Muscle layer of duodenum (tissue), 2 donors: ENCODE data around the gene DSPP.

Source experiments
- H3K27ac ChIP-seq: one replicate; pipeline ENCODE4 v1.7.0; 2013; ENCODE audit warnings: mild to moderate bottlenecking, low read length
- H3K27me3 ChIP-seq: one replicate; pipeline ENCODE4 v1.7.0; 2013; ENCODE audit warnings: low read depth, mild to moderate bottlenecking, control low read depth, low read length
- H3K36me3 ChIP-seq, 2 donors: one replicate each; pipeline ENCODE4 v1.7.0; 2013; ENCODE audit warnings: low read length in 2 of 2, control low read depth in 1 of 2, mild to moderate bottlenecking in 1 of 2; ENCODE audit not compliant: insufficient read depth in 2 of 2, control insufficient read depth in 1 of 2
- H3K4me1 ChIP-seq, 2 donors: one replicate each; pipeline ENCODE4 v1.7.0; 2013; ENCODE audit warnings: low read length in 2 of 2, mild to moderate bottlenecking in 2 of 2, control low read depth in 1 of 2, moderate library complexity in 1 of 2; ENCODE audit not compliant: insufficient read depth in 2 of 2, control insufficient read depth in 1 of 2
- H3K4me3 ChIP-seq, 2 donors: one replicate each; pipeline ENCODE4 v1.7.0; 2013; ENCODE audit warnings: low read length in 2 of 2, low read depth in 1 of 2, mild to moderate bottlenecking in 1 of 2
- H3K9me3 ChIP-seq, 2 donors: one replicate each; pipeline ENCODE4 v1.7.0; 2013; ENCODE audit warnings: low read length in 2 of 2, control low read depth in 1 of 2, mild to moderate bottlenecking in 1 of 2; ENCODE audit not compliant: control insufficient read depth in 1 of 2
- donor health status: healthy.

Gene DSPP

DNA sequence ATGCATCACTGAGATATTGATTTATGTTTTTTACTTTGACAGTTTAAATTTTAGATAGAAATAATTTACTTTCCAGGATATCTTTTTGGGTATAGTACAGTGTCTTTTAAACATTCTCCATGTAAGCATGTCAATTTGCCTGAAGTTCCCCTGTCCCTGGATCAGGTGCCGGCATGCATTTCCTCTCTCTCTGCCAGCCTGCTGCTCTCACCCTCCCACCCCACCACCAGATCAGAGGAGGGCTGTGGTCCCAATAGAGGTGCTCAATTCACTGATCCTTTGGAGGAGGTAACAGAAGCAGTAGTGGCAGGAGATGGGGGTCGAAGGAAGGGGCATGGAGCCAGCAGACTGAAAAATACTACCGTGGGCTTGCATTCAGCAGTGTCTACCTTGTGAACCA, 28.3 kb upstream of the DSPP start:
- H3K27ac ChIP-seq, result no peak overlapping the region
- H3K4me1 ChIP-seq, result no peaks in the 10 kb centered on the region
- H3K9me3 ChIP-seq, result no peaks in the 10 kb centered on the region
- H3K4me3 ChIP-seq, result no peak overlapping the region
- no peaks in the 10 kb centered on the region for H3K27me3 ChIP-seq
- H3K36me3 ChIP-seq, result no peaks in the 10 kb centered on the region

DNA sequence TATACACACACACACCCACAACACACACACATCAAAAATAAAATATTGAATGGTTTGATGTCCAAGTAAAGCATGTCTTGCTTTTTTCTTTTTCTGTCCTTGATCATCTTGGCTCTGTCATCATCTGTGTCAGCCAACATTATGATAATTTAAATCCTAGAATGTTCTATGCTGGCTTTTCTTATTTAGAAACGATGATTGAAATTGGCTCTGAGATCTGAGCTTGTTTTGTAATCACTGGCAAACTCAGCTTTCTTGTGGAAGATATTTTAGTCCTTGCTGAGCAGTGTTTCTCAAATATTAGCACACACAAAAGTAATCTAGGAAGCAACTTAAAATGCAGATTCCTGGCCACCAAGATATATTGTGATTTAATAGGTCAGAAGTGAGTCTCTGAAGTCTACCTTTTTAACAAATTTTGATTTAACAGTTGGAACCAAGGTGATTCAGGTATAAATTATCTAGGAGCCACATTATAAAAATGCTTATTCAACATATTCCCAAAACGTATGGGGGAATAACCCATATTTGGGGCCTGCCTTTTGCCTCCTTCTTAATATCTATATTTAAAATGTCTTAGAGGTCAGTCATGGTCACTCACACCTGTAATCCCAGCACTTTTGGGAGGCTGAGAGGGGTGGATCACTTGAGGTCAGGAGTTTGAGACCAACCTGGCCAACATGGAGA, 24.0 kb upstream of the DSPP start:
- no peaks in the 10 kb centered on the region for H3K36me3 ChIP-seq
- H3K4me1 ChIP-seq, result no peaks in the 10 kb centered on the region
- no peak overlapping the region for H3K4me3 ChIP-seq
- H3K27ac ChIP-seq, result no peak overlapping the region
- H3K9me3 ChIP-seq, result no peaks in the 10 kb centered on the region
- H3K27me3 ChIP-seq, result no peaks in the 10 kb centered on the region

DNA sequence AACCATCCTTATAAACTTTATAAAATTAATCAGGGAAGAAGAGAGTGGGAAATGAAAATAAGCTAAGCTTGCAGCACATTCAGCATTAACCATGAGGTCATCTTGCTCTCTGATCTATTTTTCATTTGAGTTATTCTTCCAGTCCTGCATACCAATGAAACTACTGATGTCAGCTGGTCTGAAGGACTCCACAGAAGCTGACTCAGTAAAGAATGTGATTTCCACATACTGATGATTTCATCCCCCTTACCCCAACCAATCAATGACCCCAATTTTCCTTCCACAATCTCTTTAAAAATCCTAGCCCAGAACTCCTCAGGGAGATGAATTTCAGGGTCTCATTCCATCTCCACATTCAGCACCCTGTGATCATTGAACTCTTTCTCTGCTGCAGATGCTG, 18.8 kb upstream of the DSPP start:
- Histone ChIP-seq H3K9me3 (no peaks in the 10 kb centered on the region), H3K4me1 (no peaks in the 10 kb centered on the region), H3K27ac (no peak overlapping the region), H3K36me3 (no peaks in the 10 kb centered on the region), H3K4me3 (no peak overlapping the region), H3K27me3 (no peaks in the 10 kb centered on the region)

DNA sequence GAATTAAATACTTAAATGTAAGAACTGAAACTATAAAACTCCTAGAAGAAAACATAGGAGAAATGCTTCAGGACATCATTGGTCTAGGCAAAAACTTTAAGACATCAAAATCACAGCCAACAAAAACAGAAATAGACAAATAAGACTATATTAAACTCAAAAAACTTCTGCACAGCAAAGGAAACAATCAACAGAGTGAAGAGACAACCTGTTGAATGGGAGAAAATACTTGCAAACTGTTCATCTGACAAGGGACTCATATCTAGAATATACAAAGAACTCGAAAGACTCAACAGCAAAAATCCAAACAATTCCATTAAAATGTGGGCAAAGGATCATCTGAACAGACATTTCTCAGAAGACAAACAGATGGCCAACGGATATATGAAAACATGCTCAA, 16.2 kb upstream of the DSPP start:
- H3K36me3 ChIP-seq, result no peaks in the 10 kb centered on the region
- no peak overlapping the region for H3K27ac ChIP-seq
- no peaks in the 10 kb centered on the region for H3K4me1 ChIP-seq

DNA sequence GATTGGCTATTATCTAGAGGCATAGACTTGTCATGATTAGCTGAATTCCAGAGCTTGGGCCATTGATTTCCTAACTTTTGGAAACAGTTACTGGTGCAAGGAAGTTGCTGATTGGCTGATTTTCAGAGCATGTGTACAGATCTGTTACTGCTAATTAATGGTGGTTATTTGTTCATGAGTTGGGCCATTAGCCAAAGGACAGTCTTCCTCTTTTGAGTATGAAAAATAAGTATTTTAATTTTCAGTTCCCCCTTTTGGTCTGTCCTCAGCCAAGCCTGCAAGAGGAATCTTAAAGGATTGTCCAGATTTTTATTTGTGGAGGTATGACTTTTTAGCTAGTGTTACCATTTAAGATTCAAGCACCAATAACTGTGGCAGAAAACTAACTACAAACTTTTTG, 7.0 kb upstream of the DSPP start:
- no peak overlapping the region for H3K27ac ChIP-seq
- no peaks in the 10 kb centered on the region for H3K4me1 ChIP-seq
- no peaks in the 10 kb centered on the region for H3K9me3 ChIP-seq
- no peak overlapping the region for H3K4me3 ChIP-seq
- H3K27me3 ChIP-seq, result no peaks in the 10 kb centered on the region
- H3K36me3 ChIP-seq, result no peaks in the 10 kb centered on the region

More for the DNA sequence above, 16.2 kb upstream of the DSPP start:
- H3K27me3 ChIP-seq, result no peaks in the 10 kb centered on the region
- no peak overlapping the region for H3K4me3 ChIP-seq
- no peaks in the 10 kb centered on the region for H3K9me3 ChIP-seq

DNA sequence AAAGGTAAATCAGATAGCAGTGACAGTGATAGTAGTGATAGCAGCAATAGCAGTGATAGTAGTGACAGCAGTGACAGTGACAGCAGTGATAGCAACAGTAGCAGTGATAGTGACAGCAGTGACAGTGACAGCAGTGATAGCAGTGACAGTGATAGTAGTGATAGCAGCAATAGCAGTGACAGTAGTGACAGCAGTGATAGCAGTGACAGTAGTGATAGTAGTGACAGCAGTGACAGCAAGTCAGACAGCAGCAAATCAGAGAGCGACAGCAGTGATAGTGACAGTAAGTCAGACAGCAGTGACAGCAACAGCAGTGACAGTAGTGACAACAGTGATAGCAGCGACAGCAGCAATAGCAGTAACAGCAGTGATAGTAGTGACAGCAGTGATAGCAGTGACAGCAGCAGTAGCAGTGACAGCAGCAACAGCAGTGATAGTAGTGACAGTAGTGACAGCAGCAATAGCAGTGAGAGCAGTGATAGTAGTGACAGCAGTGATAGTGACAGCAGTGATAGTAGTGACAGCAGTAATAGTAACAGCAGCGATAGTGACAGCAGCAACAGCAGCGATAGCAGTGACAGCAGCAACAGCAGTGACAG, 6.1 kb downstream of the DSPP start:
- Histone ChIP-seq H3K4me3 (no peak overlapping the region), H3K4me1 (no peaks in the 10 kb centered on the region)

DNA sequence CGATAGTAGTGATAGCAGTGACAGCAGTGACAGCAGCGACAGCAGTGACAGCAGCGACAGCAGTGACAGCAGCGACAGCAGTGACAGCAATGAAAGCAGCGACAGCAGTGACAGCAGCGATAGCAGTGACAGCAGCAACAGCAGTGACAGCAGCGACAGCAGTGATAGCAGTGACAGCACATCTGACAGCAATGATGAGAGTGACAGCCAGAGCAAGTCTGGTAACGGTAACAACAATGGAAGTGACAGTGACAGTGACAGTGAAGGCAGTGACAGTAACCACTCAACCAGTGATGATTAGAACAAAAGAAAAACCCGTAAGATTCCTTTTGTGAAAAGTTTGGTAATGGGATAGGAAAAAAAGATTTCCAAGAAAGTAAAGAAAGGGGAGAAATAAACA, 7.9 kb downstream of the DSPP start:
- no peaks in the 10 kb centered on the region for H3K9me3 ChIP-seq
- H3K4me1 ChIP-seq, result no peaks in the 10 kb centered on the region
- no peak overlapping the region for H3K4me3 ChIP-seq
- H3K27ac ChIP-seq, result no peak overlapping the region
- H3K27me3 ChIP-seq, result no peaks in the 10 kb centered on the region
- H3K36me3 ChIP-seq, result no peaks in the 10 kb centered on the region

More for the DNA sequence above, 6.1 kb downstream of the DSPP start:
- no peaks in the 10 kb centered on the region for H3K36me3 ChIP-seq
- no peaks in the 10 kb centered on the region for H3K9me3 ChIP-seq
- no peaks in the 10 kb centered on the region for H3K27me3 ChIP-seq
- H3K27ac ChIP-seq, result no peak overlapping the region

DNA sequence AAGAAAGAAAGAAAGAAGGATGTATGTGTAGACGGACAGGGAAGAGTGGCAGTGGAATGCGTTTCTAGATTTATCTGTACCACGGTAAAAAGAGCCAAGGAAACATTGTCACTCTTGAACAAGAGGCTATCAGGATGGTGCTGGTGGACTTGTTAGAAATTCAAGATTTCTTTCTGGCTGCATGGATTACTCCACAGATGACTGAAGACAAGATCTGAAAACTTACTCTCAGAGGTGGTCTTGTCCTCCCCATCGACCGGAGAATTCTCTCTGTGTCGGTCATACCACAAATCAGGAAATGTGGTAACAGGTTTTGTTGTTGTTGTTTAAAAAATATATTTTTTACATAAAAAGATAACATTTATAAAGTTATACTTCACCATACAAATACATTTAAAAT, 11.8 kb downstream of the DSPP start:
- no peaks in the 10 kb centered on the region for H3K9me3 ChIP-seq
- H3K27ac ChIP-seq, result peak overlapping the region; percentile 79
- no peaks in the 10 kb centered on the region for H3K4me1 ChIP-seq
- no peak overlapping the region for H3K4me3 ChIP-seq
- H3K36me3 ChIP-seq, result no peaks in the 10 kb centered on the region
- H3K27me3 ChIP-seq, result no peaks in the 10 kb centered on the region

DNA sequence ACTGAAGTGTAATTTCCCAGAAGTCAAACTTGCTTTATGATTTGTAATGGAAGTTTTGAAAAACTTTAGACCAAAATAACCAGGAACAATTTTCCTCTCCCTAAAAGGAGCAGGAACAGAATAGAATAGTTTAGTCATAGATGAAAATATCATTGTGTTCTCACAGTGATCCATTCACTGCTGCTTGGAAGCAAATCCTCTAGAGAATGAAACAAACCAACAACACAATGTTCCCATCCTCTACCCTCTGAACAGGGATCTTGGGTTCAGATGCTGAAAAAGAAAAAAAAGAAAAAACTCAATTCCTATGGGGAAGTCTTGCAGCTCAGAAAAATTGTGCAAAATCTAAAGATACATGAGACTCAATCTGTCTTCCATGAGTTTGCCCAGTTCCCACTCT, 12.2 kb downstream of the DSPP start:
- Histone ChIP-seq H3K9me3 (no peaks in the 10 kb centered on the region), H3K27me3 (no peaks in the 10 kb centered on the region), H3K36me3 (no peaks in the 10 kb centered on the region), H3K4me1 (no peaks in the 10 kb centered on the region), H3K4me3 (no peak overlapping the region), H3K27ac (peak overlapping the region; percentile 47)

DNA sequence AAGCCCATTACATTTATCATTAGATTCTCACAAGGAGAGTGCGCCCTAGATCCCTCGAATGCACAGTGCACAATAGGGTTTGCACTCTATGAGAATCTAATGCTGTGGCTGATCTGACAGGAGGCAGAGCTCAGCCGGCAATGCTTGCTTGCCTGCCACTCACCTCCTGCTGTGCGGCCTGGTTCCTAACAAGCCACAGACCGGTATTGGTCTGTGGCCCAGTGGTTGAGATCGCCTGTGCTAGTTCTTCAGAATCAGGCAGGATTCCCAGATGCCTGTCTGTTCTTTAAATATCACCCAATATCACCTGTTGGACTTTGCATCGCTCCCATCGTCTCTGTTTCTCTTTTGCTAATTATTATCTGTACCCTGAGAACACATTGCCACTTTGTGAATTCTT, 14.0 kb downstream of the DSPP start:
- no peaks in the 10 kb centered on the region for H3K27me3 ChIP-seq
- no peak overlapping the region for H3K4me3 ChIP-seq
- no peaks in the 10 kb centered on the region for H3K36me3 ChIP-seq
- no peaks in the 10 kb centered on the region for H3K9me3 ChIP-seq
- peak overlapping the region; percentile 0 for H3K27ac ChIP-seq
- no peaks in the 10 kb centered on the region for H3K4me1 ChIP-seq

DNA sequence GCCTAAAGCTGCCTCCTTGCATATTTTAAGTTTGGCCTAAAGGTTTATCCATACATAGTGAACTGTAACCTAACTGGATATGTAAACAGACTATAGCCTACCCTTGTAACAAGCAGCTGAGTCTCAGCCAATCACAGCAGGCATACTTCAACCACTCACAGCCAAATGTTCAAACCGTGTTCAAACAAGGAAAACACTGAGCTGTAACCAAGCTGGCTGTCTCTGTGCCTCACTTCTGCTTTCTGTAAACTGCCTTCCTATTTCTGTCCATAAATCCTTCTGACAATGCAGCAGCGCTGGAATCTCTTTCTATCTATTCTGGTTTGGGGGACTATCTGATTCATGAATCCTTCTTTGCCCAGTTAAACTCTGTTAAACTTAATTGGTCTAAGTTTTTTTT, 16.4 kb downstream of the DSPP start:
- Histone ChIP-seq H3K36me3 (no peaks in the 10 kb centered on the region), H3K9me3 (no peaks in the 10 kb centered on the region), H3K4me1 (no peaks in the 10 kb centered on the region), H3K27me3 (no peaks in the 10 kb centered on the region), H3K27ac (no peak overlapping the region), H3K4me3 (no peak overlapping the region)

DNA sequence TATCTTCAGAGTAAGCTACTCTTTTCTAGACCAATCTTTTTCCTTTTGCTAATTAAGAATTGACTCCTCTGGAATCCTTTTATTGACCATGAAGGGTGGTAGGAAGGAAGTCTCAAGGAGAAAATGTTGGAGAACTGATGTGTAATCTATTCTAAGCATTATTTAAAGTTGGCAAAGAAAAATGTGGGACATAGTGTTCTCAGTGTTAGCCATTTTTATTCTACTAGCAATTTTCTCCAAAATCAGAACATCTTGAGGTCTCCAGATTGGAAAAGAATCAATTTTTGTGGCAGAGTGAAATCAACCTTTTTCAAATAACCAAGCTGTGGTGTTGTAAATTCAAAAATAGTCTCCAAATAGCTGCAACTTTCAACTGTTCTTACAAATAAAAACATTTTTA, 23.3 kb downstream of the DSPP start:
- H3K4me1 ChIP-seq, result no peaks in the 10 kb centered on the region
- no peak overlapping the region for H3K4me3 ChIP-seq
- H3K27me3 ChIP-seq, result no peaks in the 10 kb centered on the region
- H3K27ac ChIP-seq, result no peak overlapping the region
- no peaks in the 10 kb centered on the region for H3K9me3 ChIP-seq
- H3K36me3 ChIP-seq, result no peaks in the 10 kb centered on the region
